Activated T-helper 2 cell treated with anti-CD3 and anti-CD28 coated beads, Interferon-gamma antibody, Interleukin-2, Interleukin-4, amounts not matched to agents 10 μg/mL and 5 μg/mL and 100 μg/mL, durations not matched to agents 14 hours and 24 hours and 36 hours (primary cell): ENCODE measurements around the gene AQP9. TPM values are rescaled to one million over a fixed set of nuclear protein-coding genes. Genes with fewer than 3 reads are reported as not detected.
A peak's percentile ranks its signal among the peaks of the same experiment; 100 is the strongest.
"Not testable (repeated sequence)": the region's sequence is repeated elsewhere in the genome, so short reads cannot be mapped to it uniquely, and the experiment has no call there.

Experiments
- DNase-seq: peaks from one replicate; pipeline ENCODE4 v3.0.0; 2021; ENCODE audit warnings: low spot score
- H3K27ac Mint-ChIP-seq: one replicate; pipeline ENCODE4 v1.8.0; 2021; ENCODE audit warnings: mixed read lengths
- H3K27me3 Mint-ChIP-seq: one replicate; pipeline ENCODE4 v1.8.0; 2021; ENCODE audit warnings: low read depth, mixed read lengths
- H3K36me3 Mint-ChIP-seq: one replicate; pipeline ENCODE4 v1.8.0; 2021; ENCODE audit warnings: low read depth, mixed read lengths
- H3K4me1 Mint-ChIP-seq: one replicate; pipeline ENCODE4 v1.8.0; 2021; ENCODE audit warnings: low read depth, mixed read lengths
- H3K4me3 Mint-ChIP-seq: one replicate; pipeline ENCODE4 v1.8.0; 2021; ENCODE audit warnings: low read depth, mild to moderate bottlenecking, moderate library complexity, mixed read lengths
- H3K9me3 Mint-ChIP-seq: one replicate; pipeline ENCODE4 v1.8.0; 2021; ENCODE audit warnings: mixed read lengths
- intact Hi-C: fragments of 100-400 bp; cut with micrococcal nuclease; formaldehyde crosslinking; loops from one replicate; pipeline ENCODE4 v1.15.1; 2023
- total RNA-seq: library from RNA; stranded (reverse); gene quantifications from 2 replicates; pipeline ENCODE4 v1.2.3, GENCODE V29; 2022

The AQP9 gene
- total RNA-seq, 1 donor from 2014 or later = 0.89 TPM

DNA sequence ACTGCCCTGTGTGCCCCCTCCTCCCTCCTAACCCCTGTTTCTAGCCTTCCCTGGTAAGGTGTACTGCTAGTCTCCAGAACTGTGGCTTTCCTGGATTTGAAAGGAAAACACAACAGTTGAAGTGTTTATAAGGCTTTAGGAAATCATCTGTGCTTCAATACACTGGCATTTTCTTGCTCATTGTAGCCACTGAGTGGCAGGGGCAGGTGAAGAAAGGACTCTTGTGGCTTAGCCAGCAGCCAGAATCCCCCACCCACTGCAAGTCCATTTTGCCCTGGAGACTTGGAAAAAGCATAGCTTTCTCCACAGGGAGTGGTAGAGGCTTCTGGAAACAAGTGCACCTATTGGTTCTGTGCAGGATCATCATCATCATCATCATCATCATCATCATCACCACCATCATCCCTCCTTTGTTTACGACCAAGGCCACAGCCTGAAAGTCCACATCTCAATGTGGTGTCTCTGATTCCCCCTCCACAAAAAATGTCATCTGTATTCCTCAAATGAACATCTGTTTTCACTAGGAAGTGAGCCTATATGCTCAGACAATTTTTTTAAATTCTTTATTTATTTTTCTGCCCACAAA is 33.4 kb downstream of the AQP9 start:
- Mint-ChIP-seq H3K9me3 (no peaks in the 10 kb centered on the region), H3K27ac (no peak overlapping the region), H3K36me3 (no peaks in the 10 kb centered on the region), H3K4me1 (no peaks in the 10 kb centered on the region), H3K27me3 (peaks cover 14% of the 10 kb centered on the region), H3K4me3 (no peak overlapping the region)
- no peak for DNase-seq
- intact Hi-C loops = no loop called here

DNA sequence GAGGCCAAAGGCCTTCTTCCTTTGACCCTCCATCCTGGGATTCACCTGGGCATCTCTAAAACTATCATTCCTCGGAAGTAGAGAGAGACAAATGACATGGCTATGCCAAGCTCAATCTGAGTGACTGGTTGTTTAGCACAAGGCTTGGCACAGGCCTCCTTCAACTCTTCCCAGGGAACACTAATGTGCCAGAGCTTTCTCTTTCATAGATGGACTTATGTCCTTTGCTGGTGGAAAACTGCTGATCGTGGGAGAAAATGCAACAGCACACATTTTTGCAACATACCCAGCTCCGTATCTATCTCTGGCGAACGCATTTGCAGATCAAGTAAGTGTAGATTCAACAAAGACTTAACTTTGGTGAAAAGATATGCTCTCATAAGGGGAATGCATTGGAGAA is 36.5 kb downstream of the AQP9 start:
- peaks cover 1% of the 10 kb centered on the region for H3K4me1 Mint-ChIP-seq
- no peak overlapping the region for H3K27ac Mint-ChIP-seq
- no peaks in the 10 kb centered on the region for H3K36me3 Mint-ChIP-seq
- H3K27me3 Mint-ChIP-seq = peaks cover 16% of the 10 kb centered on the region
- H3K9me3 Mint-ChIP-seq = no peaks in the 10 kb centered on the region
- H3K4me3 Mint-ChIP-seq = no peak overlapping the region
- DNase-seq = no peak
- intact Hi-C loops = no loop called here

DNA sequence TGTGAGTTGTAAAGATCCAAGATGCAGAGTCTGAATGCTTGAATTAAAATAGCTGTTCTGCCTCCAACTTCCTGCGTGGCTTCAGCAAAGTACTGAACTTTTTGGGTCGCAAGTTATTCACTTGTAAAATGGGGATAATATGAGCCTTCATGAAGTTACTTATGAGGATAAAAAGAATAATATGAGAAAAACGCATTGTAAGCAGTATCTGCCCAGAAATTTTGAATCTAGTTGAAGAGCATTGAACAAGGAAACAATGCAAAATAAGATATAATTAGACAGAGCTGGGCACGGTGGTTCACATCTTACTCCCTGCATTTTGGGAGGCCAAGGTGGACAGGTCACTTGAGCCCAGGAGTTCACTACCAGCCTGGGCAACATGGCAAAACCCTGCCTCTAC is 37.8 kb downstream of the AQP9 start:
- Mint-ChIP-seq H3K36me3 (no peaks in the 10 kb centered on the region), H3K27ac (no peak overlapping the region), H3K9me3 (no peaks in the 10 kb centered on the region), H3K4me3 (no peak overlapping the region), H3K4me1 (peaks cover 1% of the 10 kb centered on the region), H3K27me3 (peaks cover 17% of the 10 kb centered on the region)
- no peak for DNase-seq
- intact Hi-C loops = no loop called here

DNA sequence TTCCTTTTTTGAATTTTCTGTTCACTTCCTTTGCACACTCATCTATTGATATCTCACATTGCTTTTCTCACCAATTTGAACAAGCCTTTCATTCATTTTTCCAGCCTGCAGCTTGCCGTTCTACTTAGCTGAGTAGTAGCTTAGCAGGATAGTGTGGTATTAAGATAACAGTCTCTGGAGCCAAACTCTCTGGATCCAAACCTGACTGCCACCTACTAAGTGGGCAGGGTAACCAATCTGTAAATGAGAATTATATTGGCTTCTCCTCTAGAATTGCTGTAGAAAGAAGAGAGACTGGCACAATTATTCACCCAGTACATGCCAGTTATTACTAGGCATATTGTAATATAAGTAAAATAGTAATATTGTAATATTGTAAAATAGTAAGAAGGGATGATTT is 40.5 kb downstream of the AQP9 start:
- peaks cover 1% of the 10 kb centered on the region for H3K4me1 Mint-ChIP-seq
- H3K27ac Mint-ChIP-seq = no peak overlapping the region
- H3K36me3 Mint-ChIP-seq = no peaks in the 10 kb centered on the region
- no peaks in the 10 kb centered on the region for H3K9me3 Mint-ChIP-seq
- no peak for DNase-seq
- H3K4me3 Mint-ChIP-seq = no peak overlapping the region
- peaks cover 26% of the 10 kb centered on the region for H3K27me3 Mint-ChIP-seq
- intact Hi-C loops = no loop called here

DNA sequence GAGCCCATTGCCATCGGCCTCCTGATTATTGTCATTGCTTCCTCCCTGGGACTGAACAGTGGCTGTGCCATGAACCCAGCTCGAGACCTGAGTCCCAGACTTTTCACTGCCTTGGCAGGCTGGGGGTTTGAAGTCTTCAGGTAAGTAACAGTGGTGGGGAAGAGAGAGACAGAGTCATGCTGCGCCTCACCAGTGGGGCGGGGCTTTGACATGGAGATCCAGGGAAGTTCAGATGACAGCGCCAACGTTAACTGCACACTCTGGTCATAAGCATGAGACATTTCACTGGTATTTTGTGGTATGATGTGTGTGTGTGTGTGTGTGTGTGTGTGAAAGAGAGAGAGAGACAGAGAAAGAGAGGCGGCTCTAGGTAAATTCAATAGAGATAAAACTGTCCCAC is 41.0 kb downstream of the AQP9 start:
- intact Hi-C loops = no loop called here
- H3K4me3 Mint-ChIP-seq = no peak overlapping the region
- no peak for DNase-seq
- H3K27me3 Mint-ChIP-seq = peaks cover 25% of the 10 kb centered on the region
- no peaks in the 10 kb centered on the region for H3K9me3 Mint-ChIP-seq
- H3K36me3 Mint-ChIP-seq = no peaks in the 10 kb centered on the region
- H3K4me1 Mint-ChIP-seq = peaks cover 1% of the 10 kb centered on the region
- no peak overlapping the region for H3K27ac Mint-ChIP-seq

DNA sequence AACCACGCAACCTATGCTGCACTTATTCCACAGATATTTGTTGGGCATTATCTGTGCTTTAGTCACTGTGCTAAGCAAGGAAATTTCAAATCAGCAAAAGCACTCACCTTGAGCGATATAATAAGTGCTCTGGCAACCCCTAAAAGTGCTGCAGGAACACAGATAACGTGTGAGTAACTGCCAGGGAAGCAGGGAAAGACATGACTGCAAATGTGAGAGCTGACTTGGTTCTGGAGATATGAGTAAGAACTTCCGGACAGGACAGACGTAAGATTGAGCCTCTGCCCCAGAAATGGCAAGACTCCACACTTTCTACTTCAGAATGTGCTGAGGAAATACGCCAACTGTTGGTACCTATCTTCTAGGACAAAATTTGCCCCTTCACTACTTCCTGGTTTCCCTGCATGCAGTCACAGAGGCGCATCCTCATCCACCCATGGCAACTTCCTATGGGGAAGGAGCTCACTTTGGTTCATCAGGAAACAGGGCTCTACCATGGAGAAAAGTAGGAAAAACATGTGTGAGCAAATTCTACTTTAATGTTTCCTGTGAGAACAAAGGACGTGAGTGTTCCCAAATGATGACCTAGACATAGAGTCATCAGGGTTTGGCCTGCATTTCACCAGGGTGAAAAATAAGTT is 41.7 kb downstream of the AQP9 start:
- no peak for DNase-seq
- peaks cover 22% of the 10 kb centered on the region for H3K27me3 Mint-ChIP-seq
- intact Hi-C loops = loop anchor here (5.0 kb wide), 1 partner anchor 113 kb away; the partner anchor contains the start of gene ALDH1A2
- no peak overlapping the region for H3K4me3 Mint-ChIP-seq
- peaks cover 1% of the 10 kb centered on the region for H3K4me1 Mint-ChIP-seq
- no peaks in the 10 kb centered on the region for H3K36me3 Mint-ChIP-seq
- no peak overlapping the region for H3K27ac Mint-ChIP-seq
- H3K9me3 Mint-ChIP-seq = no peaks in the 10 kb centered on the region

DNA sequence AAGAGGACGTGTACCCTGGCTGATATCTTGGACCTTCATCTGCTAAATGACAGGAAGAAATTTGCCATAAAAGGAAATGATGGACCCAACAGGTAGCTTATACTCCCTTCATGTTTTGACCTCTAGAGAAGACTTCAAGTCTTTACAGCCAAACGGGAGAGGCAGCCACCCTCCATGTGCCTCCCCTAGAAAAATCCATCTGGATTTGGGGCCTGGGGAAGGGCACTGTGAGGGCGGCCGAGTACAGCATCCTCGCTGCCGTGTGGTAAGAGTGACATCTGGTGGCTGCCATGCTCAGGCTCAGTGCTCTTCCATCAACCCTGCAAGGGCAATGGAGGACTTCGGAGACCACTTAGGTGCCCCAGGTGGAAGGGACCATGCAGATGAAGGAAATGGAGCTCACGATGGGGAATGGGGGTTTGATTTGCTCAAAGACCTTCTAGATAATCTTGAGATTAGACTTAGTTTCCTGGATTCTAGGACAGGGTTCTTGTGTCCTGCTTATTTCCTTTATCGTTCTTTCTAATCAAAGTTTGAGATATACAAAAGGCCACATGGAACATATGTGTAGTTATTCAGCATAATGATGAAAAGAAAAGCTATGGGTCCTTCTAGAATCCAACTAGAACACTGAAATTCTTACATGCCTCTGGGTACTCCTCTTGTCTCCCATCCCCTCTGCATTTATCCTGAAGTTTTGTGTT is 44.4 kb downstream of the AQP9 start:
- Mint-ChIP-seq H3K27ac (no peak overlapping the region), H3K36me3 (no peaks in the 10 kb centered on the region), H3K9me3 (no peaks in the 10 kb centered on the region), H3K4me1 (peaks cover 8% of the 10 kb centered on the region), H3K4me3 (no peak overlapping the region), H3K27me3 (peaks cover 22% of the 10 kb centered on the region)
- intact Hi-C loops = loop anchor here (1.0 to 5.0 kb wide), 3 partner anchors 115 to 622 kb away; partner anchors contain the start of gene ALDH1A2
- DNase-seq = peak; percentile 10

DNA sequence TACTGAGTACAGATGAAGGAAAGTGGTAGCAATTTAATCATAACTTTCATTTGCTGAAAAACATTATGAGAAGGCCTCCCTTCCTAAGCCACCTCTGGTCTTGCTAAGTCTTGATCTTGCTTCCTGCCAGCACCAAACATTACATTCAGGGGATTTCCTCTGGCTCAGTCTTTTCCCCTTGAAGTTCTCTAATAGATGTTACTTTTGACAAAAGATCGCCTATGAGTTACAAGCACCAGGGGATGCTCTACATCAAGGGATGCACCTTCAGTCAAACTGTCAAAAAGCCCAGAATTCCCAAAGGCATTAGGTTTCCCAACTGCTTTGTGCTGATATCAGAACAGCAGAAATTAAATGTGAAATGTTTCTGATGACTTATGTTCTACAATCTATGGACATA is 47.3 kb downstream of the AQP9 start:
- Mint-ChIP-seq H3K4me3 (no peak overlapping the region), H3K27ac (no peak overlapping the region), H3K4me1 (peaks cover 12% of the 10 kb centered on the region), H3K36me3 (no peaks in the 10 kb centered on the region), H3K27me3 (peaks cover 25% of the 10 kb centered on the region), H3K9me3 (no peaks in the 10 kb centered on the region)
- DNase-seq = no peak
- intact Hi-C loops = no loop called here

DNA sequence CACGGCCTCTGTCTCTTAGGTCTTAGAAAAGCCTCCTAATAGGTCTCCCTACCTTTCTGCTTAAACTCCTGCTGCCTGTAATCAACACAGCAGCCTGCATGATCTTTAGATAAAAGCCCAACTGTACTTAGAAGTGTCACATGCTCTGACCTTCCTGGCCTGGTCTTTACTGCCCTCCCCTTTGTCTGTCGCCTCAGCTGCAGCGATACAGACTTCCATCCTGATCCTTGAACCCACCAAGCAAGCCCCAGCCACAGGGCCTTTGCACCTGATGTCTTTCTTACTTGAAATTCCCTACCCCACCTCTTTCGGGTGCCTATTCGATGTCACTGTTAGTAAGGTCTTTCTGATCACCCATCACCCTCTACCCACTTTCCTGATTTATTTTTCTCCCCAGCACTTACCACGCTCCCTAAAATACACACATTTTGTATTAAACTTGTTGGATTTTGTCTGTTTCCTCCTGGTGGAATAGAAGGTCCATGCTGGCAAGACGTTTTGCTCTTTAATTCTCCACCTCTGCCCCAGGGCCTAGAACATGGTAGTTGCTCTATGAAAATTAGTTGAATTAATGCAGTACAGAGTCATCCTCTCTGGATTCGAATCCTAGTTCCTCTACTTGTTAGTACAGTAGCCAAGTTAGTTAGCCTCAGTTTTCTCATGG is 51.1 kb downstream of the AQP9 start:
- Mint-ChIP-seq H3K4me1 (peaks cover 12% of the 10 kb centered on the region), H3K4me3 (no peak overlapping the region), H3K27ac (no peak overlapping the region), H3K9me3 (no peaks in the 10 kb centered on the region), H3K36me3 (no peaks in the 10 kb centered on the region), H3K27me3 (peaks cover 20% of the 10 kb centered on the region)
- no peak for DNase-seq
- intact Hi-C loops = no loop called here

DNA sequence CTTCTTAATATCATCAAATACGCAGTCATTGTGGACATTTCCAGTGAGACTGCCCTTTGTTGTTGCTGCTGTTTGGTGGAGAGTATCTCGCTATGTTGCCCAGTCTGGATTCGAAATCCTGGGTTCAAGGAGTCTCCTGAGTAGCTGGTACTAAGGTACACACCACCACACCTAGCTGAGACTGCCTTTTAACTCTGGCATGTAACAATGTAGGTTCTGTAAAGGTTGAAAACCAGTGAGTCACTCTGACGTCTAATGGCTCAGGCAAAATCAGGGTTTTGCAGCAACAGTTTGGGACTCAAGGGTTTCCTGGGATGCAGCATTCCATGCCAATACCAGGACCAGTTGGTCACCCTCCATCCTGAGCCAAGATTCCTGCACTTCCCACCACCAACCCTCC is 52.2 kb downstream of the AQP9 start:
- peaks cover 9% of the 10 kb centered on the region for H3K4me1 Mint-ChIP-seq
- H3K27me3 Mint-ChIP-seq = peaks cover 27% of the 10 kb centered on the region
- no peak for DNase-seq

DNA sequence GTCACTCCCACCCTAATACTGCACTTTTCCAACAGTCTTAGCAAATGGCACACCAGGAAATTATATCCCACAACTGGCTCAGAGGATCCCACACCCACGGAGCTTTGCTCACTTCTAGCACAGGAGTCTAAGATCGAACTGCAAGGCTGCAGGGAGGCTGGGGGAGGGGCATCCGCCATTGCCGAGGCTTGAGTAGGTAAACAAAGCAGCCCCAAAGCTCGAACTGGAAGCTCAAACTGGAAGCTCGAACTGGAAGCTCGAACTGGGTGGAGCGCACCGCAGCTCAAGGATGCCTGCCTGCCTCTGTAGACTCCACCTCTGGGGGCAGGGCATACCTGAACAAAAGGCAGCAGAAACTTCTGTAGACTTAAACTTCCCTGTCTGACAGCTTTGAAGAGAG is 55.5 kb downstream of the AQP9 start:
- DNase-seq, H3K4me3 Mint-ChIP-seq, intact Hi-C loops, H3K36me3 Mint-ChIP-seq, H3K4me1 Mint-ChIP-seq, H3K27ac Mint-ChIP-seq, H3K9me3 Mint-ChIP-seq: not testable (repeated sequence)
- H3K27me3 Mint-ChIP-seq = peaks cover 34% of the 10 kb centered on the region

More for the DNA sequence above, 52.2 kb downstream of the AQP9 start:
- H3K4me3 Mint-ChIP-seq = no peak overlapping the region
- intact Hi-C loops = no loop called here
- H3K27ac Mint-ChIP-seq = no peak overlapping the region
- no peaks in the 10 kb centered on the region for H3K9me3 Mint-ChIP-seq
- no peaks in the 10 kb centered on the region for H3K36me3 Mint-ChIP-seq

DNA sequence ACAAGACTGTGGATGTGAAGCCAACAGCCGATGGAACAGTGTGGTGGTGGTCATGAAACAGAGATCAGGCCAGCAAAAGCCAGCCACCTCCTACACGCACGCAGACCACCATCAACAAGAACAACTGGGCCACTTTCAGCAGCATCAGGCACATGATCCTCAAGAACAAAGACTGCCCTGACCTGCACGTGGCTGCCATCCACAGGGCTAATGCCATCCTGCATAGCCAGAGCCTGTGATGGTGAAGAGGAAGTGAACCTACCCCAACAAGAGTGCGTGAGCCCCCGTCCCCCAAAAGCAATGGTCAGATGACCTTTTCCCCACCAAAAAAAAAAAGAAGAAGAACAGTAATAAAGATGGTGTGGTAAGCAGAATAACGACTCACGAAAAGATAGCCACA is 62.6 kb downstream of the AQP9 start:
- Mint-ChIP-seq H3K4me1 (no peaks in the 10 kb centered on the region), H3K4me3 (no peak overlapping the region), H3K9me3 (no peaks in the 10 kb centered on the region), H3K27me3 (peaks cover 40% of the 10 kb centered on the region), H3K36me3 (no peaks in the 10 kb centered on the region), H3K27ac (no peak overlapping the region)
- intact Hi-C loops = no loop called here
- no peak for DNase-seq

DNA sequence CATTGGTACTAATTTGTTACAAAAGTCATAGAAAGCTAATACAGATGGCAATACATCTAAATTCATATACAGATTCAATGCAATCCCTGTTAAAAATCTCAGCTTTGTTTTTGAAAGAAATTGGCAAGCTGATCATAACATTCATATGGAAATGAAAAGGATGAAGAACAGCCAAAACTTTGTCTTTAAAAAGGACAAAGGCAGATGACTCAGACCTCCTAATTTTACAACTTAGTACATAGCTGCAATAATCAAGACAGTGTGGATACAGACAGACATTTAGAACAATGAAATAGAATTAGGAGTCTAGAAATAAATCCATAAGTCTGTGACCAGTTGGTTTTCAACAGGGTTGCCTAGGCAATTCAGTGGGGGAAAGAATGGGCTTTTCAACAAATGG is 63.3 kb downstream of the AQP9 start:
- Mint-ChIP-seq H3K4me1 (no peaks in the 10 kb centered on the region), H3K36me3 (no peaks in the 10 kb centered on the region), H3K4me3 (no peak overlapping the region), H3K27ac (no peak overlapping the region), H3K27me3 (peaks cover 35% of the 10 kb centered on the region), H3K9me3 (no peaks in the 10 kb centered on the region)
- intact Hi-C loops = no loop called here
- DNase-seq = no peak
